HL-60 (cell line): ENCODE data around the gene ROBO1.

ENCODE experiments used
- DNase-seq, 2 experiments: peaks; one replicate each; pipeline ENCODE4 v3.0.0-alpha.2; 2010 to 2020; ENCODE audit warnings: low read depth in 1 of 2, low spot score in 1 of 2
- H3K27ac ChIP-seq: fragments of 250-450 bp; sonication (Bioruptor Pico); replicated peaks from 2 replicates; pipeline ENCODE4 v1.5.1; 2020; ENCODE audit warnings: mild to moderate bottlenecking, moderate library complexity
- H3K27me3 ChIP-seq: fragments of 250-450 bp; sonication (Bioruptor Pico); 2 replicates; pipeline ENCODE4 v1.5.1; 2021; ENCODE audit warnings: mild to moderate bottlenecking, moderate library complexity; ENCODE audit not compliant: insufficient read depth, poor library complexity, severe bottlenecking
- H3K4me3 ChIP-seq: replicated peaks from 2 replicates; pipeline ENCODE4 v1.5.1; 2011; ENCODE audit warnings: mild to moderate bottlenecking, control low read depth, low read length; ENCODE audit not compliant: insufficient read depth
- CTCF ChIP-seq: IDR thresholded peaks from one replicate; pipeline ENCODE4 v1.5.1; 2011; ENCODE audit warnings: low read length, control low read depth, inconsistent platforms; ENCODE audit not compliant: insufficient read depth
- GABPA ChIP-seq: IDR thresholded peaks from 2 replicates; pipeline ENCODE4 v1.6.1; 2012; ENCODE audit warnings: low read depth
- POLR2AphosphoS5 ChIP-seq: IDR thresholded peaks from 2 replicates; pipeline ENCODE4 v1.6.1; 2012; ENCODE audit warnings: low read depth
- SPI1 ChIP-seq: IDR thresholded peaks from 2 replicates; pipeline ENCODE4 v1.6.1; 2012; ENCODE audit warnings: low read depth, mild to moderate bottlenecking, borderline replicate concordance
- TF ChIP-seq, protein P1 (sequence below): IDR thresholded peaks from 2 replicates; pipeline ENCODE4 v1.6.1; 2012; ENCODE audit warnings: low read depth; ENCODE audit not compliant: insufficient replicate concordance

Gene ROBO1

DNA sequence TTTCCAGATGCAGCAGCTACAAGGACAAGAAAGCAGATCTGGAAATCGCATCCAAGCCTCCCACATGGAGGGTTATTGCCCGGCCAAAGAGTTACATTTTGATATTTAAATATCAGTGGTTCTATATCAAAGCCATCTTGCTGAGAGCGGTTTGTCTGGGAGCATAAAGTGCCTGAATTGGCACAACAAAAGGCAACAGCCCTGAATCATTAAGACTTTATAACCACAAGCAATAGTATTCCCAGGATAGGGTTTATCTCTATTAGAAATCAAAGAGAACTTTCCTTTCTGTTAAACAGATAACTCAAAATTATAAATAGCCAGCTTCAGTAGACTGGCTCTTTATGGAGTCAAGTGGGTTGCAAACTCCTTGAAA lies 564.7 kb downstream of the ROBO1 start:
- no peak for DNase-seq
- no peak for TF ChIP-seq CTCF
- no peak for TF ChIP-seq GABPA
- TF ChIP-seq SPI1 = no peak
- TF ChIP-seq, protein P1, sequence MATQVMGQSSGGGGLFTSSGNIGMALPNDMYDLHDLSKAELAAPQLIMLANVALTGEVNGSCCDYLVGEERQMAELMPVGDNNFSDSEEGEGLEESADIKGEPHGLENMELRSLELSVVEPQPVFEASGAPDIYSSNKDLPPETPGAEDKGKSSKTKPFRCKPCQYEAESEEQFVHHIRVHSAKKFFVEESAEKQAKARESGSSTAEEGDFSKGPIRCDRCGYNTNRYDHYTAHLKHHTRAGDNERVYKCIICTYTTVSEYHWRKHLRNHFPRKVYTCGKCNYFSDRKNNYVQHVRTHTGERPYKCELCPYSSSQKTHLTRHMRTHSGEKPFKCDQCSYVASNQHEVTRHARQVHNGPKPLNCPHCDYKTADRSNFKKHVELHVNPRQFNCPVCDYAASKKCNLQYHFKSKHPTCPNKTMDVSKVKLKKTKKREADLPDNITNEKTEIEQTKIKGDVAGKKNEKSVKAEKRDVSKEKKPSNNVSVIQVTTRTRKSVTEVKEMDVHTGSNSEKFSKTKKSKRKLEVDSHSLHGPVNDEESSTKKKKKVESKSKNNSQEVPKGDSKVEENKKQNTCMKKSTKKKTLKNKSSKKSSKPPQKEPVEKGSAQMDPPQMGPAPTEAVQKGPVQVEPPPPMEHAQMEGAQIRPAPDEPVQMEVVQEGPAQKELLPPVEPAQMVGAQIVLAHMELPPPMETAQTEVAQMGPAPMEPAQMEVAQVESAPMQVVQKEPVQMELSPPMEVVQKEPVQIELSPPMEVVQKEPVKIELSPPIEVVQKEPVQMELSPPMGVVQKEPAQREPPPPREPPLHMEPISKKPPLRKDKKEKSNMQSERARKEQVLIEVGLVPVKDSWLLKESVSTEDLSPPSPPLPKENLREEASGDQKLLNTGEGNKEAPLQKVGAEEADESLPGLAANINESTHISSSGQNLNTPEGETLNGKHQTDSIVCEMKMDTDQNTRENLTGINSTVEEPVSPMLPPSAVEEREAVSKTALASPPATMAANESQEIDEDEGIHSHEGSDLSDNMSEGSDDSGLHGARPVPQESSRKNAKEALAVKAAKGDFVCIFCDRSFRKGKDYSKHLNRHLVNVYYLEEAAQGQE = no peak
- no peak for TF ChIP-seq POLR2AphosphoS5
- no peak overlapping the region for H3K27ac ChIP-seq
- no peaks in the 10 kb centered on the region for H3K27me3 ChIP-seq
- no peak overlapping the region for H3K4me3 ChIP-seq

GRCh38 chr3:79202471-79203143 lies 565.2 kb downstream of the ROBO1 start:
- no peak overlapping the region for H3K27ac ChIP-seq
- TF ChIP-seq SPI1 (no peak), CTCF (no peak), POLR2AphosphoS5 (no peak), GABPA (no peak)
- TF ChIP-seq, protein P1 = no peak

DNA sequence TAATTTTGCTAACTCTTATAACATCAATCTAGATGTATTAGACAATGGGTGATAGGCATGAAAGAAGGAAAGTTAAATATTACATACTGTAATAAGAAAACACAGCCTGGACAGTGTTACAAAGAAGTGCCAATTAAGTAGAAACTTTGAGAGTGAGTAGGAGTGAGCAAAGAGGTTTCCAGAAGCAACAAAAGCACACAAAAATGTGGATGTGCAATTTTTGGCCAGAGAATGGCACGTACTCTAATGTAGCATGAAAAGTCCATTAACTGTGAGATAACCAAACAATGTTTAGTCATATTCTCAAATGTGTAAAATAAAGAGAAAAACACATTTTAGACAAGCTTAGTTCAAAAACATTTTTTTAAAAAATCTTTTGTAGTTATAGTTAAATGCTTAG lies 567.3 kb downstream of the ROBO1 start:
- no peak overlapping the region for H3K4me3 ChIP-seq
- no peaks in the 10 kb centered on the region for H3K27me3 ChIP-seq
- H3K27ac ChIP-seq = no peak overlapping the region
- DNase-seq = no peak
- no peak for TF ChIP-seq SPI1
- TF ChIP-seq GABPA = no peak
- TF ChIP-seq CTCF = no peak
- TF ChIP-seq, protein P1 = no peak
- no peak for TF ChIP-seq POLR2AphosphoS5

More at GRCh38 chr3:79202471-79203143, 565.2 kb downstream of the ROBO1 start:
- no peaks in the 10 kb centered on the region for H3K27me3 ChIP-seq
- H3K4me3 ChIP-seq = no peak overlapping the region
- no peak for DNase-seq
